Measurements from ENCODE around the gene TNFAIP1. TPM values are rescaled to one million over a fixed set of nuclear protein-coding genes. Genes with fewer than 3 reads are reported as not detected.

Gene TNFAIP1
- total and polyA plus RNA-seq, 2 of the 4 experiments (the other 2 are of a cell fraction) = 49.1 to 62.9 TPM

DNA sequence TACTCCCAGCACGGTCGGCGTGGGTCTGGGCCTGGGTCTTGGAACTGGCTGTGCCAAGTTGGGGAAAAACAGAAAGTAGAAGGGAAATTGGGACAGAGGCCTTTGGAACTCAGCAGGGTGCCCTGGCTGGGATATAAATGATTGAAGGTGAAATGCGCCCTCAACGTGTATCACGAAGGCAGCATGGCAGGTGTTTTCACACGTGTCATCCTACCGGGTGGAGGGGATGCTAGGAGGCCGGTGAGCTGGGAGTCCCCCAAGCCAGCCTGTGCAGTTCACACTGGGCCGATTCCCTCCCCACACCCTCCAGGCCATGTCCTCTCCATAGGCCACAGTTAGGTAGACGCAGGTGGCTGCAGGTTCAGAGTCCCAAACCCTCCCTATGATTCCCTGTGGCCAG lies 6.0 kb downstream of the TNFAIP1 start:
- in situ Hi-C loops (cut with MboI; ENCODE audit: low sequenced_read_pairs) (loop anchor here (25.0 kb wide), 1 partner anchor 804 kb away; no protein-coding TSS in a partner anchor), intact Hi-C loops (cut with micrococcal nuclease) (no loop called here), dilution Hi-C loops (cut with HindIII; ENCODE audit: low sequenced_read_pairs, unreplicated experiment) (no loop called here)
- H3K9me3 ChIP-seq (ENCODE audit: control insufficient read depth, insufficient read depth, low read length) = no peaks in the 10 kb centered on the region
- H4K20me1 ChIP-seq (ENCODE audit: insufficient read depth, low read length) = peaks cover 34% of the 10 kb centered on the region; the same call in 1 of the 2 replicates
- H3K27ac ChIP-seq (ENCODE audit: insufficient read depth, low read length) = no peak overlapping the region
- peaks cover 32 to 94% of the 10 kb centered on the region in 2 experiments for H3K79me1 ChIP-seq (ENCODE audit: low read depth in 1 of 2, low read length in 2 of 2)
- H2AK9ac ChIP-seq (replicated peaks; ENCODE audit: low read depth, low read length, poor library complexity) = no peak overlapping the region
- H2AK5ac ChIP-seq (ENCODE audit: low read depth, low read length) = no peak overlapping the region
- H3K14ac ChIP-seq (replicated peaks; ENCODE audit: low read depth, low read length) = no peak overlapping the region
- H3K9ac ChIP-seq (ENCODE audit: low read depth, low read length) = no peak overlapping the region
- H3K36me3 ChIP-seq (ENCODE audit: control insufficient read depth, insufficient read depth, low read length) = peaks cover 67% of the 10 kb centered on the region
- no peak overlapping the region for H3K4me2 ChIP-seq (ENCODE audit: low read depth, low read length)
- H3K9me1 ChIP-seq (ENCODE audit: insufficient read depth, low read length) = peaks cover 18% of the 10 kb centered on the region
- H2AFZ ChIP-seq (replicated peaks; ENCODE audit: low read length, poor library complexity) = no peak overlapping the region
- no peak overlapping the region for H3K4me3 ChIP-seq (ENCODE audit: insufficient read depth, low read depth, low read length)
- no peak overlapping the region for H2BK15ac ChIP-seq (ENCODE audit: low read depth, low read length)
- no peak overlapping the region for H2BK120ac ChIP-seq (ENCODE audit: low read depth, low read length)
- no peak overlapping the region for H2BK5ac ChIP-seq (ENCODE audit: low read depth, low read length, poor library complexity, severe bottlenecking)
- no peak for DNase-seq
- CTCF ChIA-PET = no interaction called here
- no peak overlapping the region for H3K23ac ChIP-seq (ENCODE audit: low read depth, low read length)
- no peak overlapping the region for H3K56ac ChIP-seq (ENCODE audit: extremely low read depth, insufficient read depth, low read length)
- no peak for ATAC-seq (ENCODE audit: low read depth)
- H4K91ac ChIP-seq (ENCODE audit: insufficient read depth, low read depth, low read length) = no peak overlapping the region
- H2BK20ac ChIP-seq (ENCODE audit: low read depth, low read length) = no peak overlapping the region
- H3K4ac ChIP-seq (ENCODE audit: low read depth, low read length) = no peak overlapping the region
- POLR2A ChIA-PET (ENCODE audit: unreplicated experiment) = no interaction called here
- H3K4me1 ChIP-seq (ENCODE audit: control insufficient read depth, insufficient read depth, low read length) = peaks cover 17% of the 10 kb centered on the region
- H4K5ac ChIP-seq (ENCODE audit: low read depth, low read length) = no peak overlapping the region
- no TSS peak for BruUV-seq (replicated peaks)
- no peaks in the 10 kb centered on the region for H3K27me3 ChIP-seq (ENCODE audit: control insufficient read depth, insufficient read depth, low read length)
- H4K8ac ChIP-seq (ENCODE audit: low read depth in 2 of 2, low read length in 2 of 2) = no peak overlapping the region
- no peak overlapping the region for H3K18ac ChIP-seq (ENCODE audit: low read depth, low read length)
- TF ChIP-seq POLR2A (IDR thresholded peaks at IDR 0.05; ENCODE audit: low read depth, low read length) (no peak), MAZ (IDR thresholded peaks at IDR 0.05; ENCODE audit: borderline replicate concordance, low read depth, low read length) (no peak), FOS (IDR thresholded peaks at IDR 0.05; ENCODE audit: low read depth, low read length) (no peak), SMC3 (IDR thresholded peaks at IDR 0.05; ENCODE audit: low read depth, low read length) (no peak), CHD1 (IDR thresholded peaks at IDR 0.05; ENCODE audit: low read depth, low read length) (no peak), NFE2L2 (IDR thresholded peaks at IDR 0.05; ENCODE audit: low read depth, low read length) (no peak), RCOR1 (IDR thresholded peaks at IDR 0.05; ENCODE audit: insufficient replicate concordance, low read length) (no peak), MAFK (IDR thresholded peaks at IDR 0.05; ENCODE audit: low read depth, low read length) (no peak), RFX5 (IDR thresholded peaks at IDR 0.05; ENCODE audit: low read depth, low read length) (no peak), CEBPB (IDR thresholded peaks at IDR 0.05; ENCODE audit: low read depth, low read length) (no peak), RAD21 (IDR thresholded peaks at IDR 0.05; ENCODE audit: low read length) (no peak), MXI1 (IDR thresholded peaks at IDR 0.05; ENCODE audit: borderline replicate concordance, low read depth, low read length) (no peak), BHLHE40 (IDR thresholded peaks at IDR 0.05; ENCODE audit: low read depth, low read length) (no peak)
- TF ChIP-seq, protein P1, sequence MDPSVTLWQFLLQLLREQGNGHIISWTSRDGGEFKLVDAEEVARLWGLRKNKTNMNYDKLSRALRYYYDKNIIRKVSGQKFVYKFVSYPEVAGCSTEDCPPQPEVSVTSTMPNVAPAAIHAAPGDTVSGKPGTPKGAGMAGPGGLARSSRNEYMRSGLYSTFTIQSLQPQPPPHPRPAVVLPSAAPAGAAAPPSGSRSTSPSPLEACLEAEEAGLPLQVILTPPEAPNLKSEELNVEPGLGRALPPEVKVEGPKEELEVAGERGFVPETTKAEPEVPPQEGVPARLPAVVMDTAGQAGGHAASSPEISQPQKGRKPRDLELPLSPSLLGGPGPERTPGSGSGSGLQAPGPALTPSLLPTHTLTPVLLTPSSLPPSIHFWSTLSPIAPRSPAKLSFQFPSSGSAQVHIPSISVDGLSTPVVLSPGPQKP (IDR thresholded peaks at IDR 0.05; ENCODE audit: borderline replicate concordance, low read depth, low read length) = no peak
- TF ChIP-seq, protein P2, sequence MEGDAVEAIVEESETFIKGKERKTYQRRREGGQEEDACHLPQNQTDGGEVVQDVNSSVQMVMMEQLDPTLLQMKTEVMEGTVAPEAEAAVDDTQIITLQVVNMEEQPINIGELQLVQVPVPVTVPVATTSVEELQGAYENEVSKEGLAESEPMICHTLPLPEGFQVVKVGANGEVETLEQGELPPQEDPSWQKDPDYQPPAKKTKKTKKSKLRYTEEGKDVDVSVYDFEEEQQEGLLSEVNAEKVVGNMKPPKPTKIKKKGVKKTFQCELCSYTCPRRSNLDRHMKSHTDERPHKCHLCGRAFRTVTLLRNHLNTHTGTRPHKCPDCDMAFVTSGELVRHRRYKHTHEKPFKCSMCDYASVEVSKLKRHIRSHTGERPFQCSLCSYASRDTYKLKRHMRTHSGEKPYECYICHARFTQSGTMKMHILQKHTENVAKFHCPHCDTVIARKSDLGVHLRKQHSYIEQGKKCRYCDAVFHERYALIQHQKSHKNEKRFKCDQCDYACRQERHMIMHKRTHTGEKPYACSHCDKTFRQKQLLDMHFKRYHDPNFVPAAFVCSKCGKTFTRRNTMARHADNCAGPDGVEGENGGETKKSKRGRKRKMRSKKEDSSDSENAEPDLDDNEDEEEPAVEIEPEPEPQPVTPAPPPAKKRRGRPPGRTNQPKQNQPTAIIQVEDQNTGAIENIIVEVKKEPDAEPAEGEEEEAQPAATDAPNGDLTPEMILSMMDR (conservative IDR thresholded peaks at IDR 0.05; ENCODE audit: low read depth, low read length) = no peak
- TF ChIP-seq, protein P3, sequence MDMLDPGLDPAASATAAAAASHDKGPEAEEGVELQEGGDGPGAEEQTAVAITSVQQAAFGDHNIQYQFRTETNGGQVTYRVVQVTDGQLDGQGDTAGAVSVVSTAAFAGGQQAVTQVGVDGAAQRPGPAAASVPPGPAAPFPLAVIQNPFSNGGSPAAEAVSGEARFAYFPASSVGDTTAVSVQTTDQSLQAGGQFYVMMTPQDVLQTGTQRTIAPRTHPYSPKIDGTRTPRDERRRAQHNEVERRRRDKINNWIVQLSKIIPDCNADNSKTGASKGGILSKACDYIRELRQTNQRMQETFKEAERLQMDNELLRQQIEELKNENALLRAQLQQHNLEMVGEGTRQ (IDR thresholded peaks at IDR 0.05; ENCODE audit: low read depth, low read length) = no peak
- 83% methylated on average over 3 of the region's 11 CpGs; no CpG with 5 or more reads in 1 of the 2 experiments for WGBS, 2 experiments (ENCODE audit: extremely low coverage in 2 of 2, insufficient read length in 1 of 2)

Measured in IMR-90 (cell line).